NCI-H510A (cell line): ENCODE data around the gene CPSF3.

Source experiments
- DNase-seq: peaks from one replicate; lab custom pipeline; 2025; lab: John Stamatoyannopoulos, UW

The CPSF3 gene

DNA sequence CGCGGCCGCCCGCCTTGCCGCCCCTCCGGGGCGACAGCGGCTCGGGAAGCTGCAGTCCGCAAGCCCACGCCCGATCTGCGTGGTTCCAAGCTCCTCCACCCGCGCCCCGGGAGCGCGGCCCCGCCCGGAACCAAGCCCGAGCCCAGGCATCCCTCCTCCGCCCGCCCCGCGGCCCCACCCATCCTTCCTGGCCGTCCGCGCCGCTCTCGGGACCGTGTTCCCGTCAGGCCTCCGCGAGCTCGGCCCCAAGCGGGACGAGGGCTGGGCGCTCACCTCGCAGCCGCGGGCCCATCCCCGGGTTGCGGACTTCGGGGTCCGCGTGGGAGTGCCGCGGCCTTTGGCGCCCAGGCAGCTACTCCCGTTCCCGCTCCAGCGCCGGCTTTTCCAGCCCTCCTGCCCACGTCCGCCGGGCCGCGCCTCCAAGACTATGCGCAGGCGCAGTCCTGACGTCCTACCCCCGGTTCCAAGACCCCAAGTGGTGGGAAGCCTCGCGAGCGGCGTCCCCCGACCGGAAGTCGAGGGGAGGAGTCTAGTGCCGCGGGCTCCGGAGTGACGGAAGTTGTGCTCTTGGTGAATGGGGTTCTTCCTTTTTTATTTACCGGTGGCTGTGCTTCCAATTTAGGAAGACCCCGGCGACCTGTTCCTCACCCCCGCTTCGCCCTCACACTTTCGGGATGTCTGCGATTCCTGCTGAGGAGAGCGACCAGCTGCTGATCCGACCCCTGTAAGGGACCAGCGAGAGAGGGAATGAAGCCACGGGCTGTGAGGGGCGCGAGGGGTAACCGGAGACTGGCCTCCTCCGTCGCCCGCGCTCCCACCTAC, at the start of gene CPSF3, which contains the start of gene ITGB1BP1:
TSS of gene CPSF3 (plus strand) at position 555 of the 822 bp plus-strand sequence. CDS start at position 675, 120 bp downstream.
TSS of gene ITGB1BP1 (minus strand) at position 429 of the 822 bp plus-strand sequence. CDS start 4,831 bp downstream, outside the sequence.
- peak; percentile 94 for DNase-seq

DNA sequence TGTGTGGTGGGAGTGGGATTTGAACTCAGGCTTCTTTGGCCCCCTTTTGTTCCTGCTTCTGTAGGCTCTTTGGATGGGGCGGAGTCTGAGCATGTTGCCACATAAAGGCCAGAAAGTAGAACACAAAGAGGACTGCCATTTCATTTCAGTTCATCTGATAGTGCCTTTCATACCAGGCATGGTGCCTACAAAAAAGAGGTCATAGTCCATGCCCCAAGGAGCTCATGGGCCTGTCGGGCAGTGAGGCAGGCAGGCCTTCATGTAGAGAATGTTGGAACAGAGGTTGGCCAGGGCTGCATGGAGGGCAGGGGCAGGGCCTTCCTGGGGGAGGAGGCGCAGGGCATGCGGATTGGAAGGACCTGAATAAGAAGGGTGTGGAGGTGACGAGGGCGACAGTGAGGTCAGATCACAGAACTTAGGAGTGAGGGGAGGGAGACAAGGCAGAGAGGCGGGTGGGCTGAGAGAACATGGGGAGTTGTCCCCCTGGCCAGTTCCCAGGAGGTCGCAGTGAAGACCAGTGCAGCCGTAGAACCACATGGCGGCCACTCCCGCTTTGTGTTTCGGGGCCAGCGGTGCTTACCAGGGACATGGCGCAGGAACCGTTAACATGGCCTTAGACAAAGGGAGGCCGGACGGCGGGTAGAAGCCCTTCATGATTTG, 49.3 kb upstream of the CPSF3 start:
- DNase-seq = no peak

DNA sequence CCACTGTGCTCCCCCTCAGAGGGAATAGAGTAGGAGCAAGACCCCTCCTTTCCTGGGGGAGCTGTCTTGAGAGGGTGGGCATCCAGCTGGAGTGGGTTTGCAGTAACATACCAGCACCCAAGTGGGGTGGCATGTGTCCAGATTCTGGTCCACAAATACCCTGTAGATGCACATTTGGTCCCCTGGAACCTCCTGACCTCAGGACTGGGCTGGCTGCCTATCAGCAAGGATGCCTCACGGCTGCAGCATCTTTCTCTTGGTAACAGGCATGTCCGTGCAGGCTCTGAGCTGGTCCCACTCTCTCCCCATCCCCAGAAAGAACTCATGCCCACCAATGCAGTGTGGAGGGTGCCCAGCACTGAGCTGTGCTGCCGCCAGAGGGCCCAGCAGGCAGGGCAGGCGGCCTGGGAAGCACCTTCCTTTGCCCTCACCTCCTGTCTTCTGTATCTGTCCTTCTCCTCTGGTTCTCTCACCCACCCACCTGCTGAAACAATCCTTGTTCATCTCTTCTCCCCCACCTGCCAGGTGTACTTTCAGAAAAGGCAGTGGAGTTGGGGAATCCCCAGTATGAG, 47.5 kb upstream of the CPSF3 start:
- DNase-seq = no peak

DNA sequence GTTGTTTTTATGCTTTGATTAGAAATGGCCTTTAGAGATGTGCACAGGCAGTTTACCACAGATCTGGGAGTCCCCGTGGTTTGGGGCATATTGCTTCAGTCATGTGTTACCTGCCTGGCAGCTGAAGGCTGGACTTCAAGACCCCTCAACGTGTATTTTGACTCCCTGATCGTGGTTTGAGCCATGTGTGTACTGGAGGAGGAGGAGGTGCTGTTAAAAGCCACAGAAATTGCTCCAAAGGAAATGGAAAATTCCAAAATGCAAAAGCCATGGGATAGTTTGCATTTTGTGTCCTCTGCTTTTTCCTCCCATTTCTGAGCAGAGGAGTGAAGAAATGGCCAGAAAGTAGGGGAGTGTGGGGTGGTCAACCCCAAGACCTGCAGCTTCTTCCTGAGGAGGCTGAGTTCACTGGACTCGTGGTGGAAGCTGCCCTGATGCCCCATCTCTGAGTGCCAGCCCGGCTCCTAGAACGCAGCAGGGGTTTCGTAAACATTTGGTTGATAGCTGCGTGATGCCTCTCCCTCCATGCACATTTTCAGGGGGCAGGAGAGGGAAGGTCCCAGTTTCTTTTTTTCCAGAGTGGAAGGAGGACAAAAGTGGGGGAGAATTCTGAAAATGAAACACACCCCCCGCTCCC, 45.9 kb upstream of the CPSF3 start:
- no peak for DNase-seq

DNA sequence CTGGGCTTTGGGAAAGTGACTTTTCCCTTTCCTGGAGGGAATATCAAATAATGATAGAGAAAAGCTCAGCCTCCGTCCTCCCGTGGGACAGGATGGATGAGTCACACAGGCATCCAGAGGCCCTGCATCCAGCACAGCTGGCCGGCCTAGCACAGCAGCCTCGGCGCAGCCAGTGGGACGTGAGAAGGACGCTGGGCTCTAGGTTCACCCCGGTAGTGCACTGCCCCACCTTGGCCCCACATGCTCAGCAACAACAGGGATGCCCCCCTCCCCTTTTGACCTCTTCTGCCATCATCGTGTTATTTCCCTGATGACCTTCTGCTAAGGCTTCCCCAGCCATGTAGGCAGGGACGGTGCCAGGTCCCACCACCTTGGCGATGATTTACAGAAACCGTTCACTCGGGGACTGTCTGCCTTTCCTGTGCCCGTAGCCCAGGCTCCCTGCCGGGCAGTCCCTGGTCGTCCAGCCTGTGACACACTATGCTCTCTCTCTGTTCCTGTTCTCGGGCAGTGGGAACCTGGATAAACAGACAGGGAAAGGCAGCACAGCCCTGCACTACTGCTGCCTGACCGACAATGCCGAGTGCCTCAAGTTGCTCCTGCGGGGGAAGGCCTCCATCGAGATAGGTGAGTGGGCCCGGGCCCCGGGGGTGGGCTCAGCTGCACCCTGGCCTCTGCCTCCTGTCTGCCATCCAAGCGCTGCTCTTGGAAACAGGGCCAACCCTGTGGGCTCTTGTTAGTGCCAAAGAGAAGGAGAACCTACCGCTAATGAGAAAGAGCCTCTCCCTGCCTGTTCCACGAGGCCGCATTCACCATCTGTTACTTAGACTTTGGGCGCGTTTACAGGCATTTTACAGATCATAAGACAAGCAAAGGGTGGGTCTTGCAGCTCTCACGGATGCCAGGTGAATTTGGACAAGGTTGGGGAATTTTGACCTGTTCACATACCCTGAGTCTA, 44.7 kb upstream of the CPSF3 start:
- no peak for DNase-seq

DNA sequence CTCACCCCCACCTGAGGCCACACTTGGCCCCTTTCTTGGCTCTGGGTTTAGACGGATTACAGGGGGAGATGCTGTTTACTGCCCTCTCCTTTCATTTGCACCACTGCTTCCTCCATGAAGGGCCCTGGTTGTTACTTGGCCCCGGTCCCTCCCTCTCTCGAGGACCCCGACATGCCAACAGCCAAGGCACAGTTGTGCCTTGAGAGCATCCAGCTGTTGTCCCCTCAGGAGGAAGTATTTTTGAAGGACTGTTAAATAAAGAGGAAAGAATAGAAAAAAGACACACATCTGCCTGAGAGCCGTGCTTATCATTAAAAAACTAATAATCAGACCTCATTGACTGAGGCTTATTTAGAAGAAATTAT, 44.1 kb upstream of the CPSF3 start:
- DNase-seq = no peak

DNA sequence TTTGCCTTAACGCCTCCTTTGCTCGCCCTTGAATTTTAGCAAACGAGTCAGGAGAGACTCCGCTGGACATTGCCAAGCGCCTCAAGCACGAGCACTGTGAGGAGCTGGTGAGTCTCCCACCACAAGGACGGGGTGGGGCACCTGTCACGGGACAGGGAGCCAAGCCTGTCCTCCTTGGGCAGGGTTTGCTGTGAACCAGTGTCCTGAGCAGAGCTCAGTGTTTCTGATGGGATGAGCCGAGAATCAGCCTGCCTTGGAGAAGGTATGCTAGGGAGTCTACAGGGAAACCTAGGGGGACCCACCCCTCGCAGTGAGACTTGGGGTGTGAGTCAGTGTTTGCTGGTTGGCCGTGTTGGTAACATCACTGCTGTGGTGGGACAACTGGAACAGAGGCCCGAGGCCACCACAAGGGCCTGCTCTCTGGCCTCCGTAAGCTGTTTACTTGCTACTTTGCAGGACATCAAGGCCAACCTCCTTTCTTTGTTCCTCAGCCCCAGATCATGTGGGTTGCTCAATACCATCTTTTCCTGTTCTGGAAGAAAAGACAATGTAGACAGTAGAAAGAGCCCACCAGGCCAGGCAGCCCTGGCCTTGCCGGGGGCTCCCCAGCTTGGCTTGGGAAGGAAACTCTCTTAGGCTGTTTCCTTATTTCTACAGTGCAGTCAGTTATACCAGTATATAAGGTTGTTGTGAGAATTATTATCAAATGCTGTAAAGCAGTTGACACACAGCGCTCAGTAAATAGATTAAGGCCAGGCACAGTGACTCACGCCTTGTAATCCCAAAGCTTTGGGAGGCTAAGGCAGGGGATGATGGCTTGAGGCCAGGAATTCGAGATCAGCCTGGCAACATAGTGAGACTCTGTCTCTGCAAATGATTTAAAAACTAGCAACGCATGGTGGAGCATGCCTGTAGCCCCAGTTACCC, 42.5 kb upstream of the CPSF3 start:
- no peak for DNase-seq

DNA sequence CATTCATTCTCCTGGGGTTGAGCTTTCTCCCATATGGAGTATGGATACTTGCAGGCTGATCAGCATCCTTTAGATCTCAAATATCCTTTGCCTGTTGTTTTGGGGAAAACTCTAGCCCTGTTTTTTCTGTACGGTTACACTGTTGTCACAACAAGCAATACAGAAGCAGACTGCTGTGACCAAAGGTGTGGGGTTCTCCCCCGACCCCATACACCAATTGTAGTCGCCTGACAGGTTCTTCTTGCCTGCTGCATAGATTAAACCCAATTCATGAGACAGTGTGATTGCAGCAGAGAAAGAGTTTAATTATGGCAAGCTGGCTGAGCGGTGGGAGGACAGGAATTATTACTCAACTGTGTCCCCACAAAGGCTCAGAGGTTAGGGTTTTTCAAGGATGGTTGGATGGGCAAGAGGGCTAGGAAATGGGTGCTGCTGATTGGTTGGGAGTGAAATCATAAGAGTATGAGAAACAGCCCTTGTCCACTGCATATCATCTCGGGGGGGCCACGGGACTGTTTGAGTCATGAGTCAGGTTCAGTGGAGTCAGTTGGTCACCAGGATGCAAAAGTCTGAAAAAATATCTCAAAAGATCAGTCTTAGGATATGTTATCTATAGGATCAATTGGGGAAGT, 40.7 kb upstream of the CPSF3 start:
- DNase-seq = no peak

DNA sequence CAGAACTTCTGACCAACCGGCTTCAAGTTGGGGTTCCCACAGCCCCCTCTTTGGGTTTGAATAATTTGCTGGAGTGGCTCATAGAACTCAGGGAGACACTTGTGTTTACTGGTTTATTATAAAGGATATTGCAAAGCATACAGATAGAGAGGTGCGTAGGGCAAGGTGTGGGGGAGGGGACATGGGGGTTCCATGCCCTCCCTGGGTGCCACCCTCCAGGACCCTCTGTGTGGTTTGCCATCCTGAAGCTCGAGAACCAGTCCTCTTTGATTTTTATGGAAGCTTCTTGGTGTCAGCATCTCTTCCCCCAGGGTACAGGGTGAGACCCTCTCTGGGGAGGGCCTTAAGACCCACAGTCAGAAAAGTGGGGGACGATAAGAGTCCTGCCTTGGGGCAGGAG, 38.9 kb upstream of the CPSF3 start:
- DNase-seq = no peak

DNA sequence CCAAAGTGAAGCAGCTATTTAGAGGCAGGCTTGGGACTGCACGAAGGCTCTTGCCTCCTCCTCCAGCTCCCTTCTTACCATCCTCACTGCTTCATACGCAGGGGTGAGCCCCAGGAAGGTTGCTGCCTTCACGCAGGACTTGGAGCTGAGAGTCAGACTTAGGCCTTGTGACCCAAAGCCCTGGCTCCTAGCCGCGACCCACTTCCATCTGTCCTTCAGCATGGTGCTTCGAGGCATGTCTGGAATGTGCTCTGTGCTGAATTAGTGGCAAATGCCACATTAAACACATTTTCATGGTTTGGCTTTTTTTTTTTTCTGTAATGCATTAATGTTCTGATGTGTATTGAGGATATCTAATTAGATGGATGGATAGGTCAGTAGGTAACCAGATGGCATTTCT, 37.6 kb upstream of the CPSF3 start:
- no peak for DNase-seq

DNA sequence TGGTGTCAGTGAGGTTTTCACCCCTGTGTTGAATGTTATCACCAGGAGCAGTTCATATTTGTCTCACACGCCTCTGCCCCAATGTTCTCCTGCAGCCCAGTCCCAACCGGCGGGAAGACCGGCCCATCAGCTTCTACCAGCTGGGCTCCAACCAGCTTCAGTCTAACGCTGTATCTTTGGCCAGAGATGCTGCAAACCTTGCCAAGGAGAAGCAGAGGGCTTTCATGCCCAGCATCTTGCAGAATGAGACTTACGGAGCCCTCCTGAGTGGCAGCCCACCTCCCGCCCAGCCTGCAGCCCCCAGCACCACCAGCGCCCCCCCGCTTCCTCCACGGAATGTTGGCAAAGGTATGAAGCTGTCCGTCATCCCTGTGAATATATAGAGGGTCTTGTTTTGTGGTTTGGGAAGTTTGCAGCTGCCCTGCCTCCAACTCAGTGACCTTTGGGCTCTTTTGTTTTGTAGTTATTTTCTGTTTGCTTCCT, 35.2 kb upstream of the CPSF3 start:
- DNase-seq = no peak

DNA sequence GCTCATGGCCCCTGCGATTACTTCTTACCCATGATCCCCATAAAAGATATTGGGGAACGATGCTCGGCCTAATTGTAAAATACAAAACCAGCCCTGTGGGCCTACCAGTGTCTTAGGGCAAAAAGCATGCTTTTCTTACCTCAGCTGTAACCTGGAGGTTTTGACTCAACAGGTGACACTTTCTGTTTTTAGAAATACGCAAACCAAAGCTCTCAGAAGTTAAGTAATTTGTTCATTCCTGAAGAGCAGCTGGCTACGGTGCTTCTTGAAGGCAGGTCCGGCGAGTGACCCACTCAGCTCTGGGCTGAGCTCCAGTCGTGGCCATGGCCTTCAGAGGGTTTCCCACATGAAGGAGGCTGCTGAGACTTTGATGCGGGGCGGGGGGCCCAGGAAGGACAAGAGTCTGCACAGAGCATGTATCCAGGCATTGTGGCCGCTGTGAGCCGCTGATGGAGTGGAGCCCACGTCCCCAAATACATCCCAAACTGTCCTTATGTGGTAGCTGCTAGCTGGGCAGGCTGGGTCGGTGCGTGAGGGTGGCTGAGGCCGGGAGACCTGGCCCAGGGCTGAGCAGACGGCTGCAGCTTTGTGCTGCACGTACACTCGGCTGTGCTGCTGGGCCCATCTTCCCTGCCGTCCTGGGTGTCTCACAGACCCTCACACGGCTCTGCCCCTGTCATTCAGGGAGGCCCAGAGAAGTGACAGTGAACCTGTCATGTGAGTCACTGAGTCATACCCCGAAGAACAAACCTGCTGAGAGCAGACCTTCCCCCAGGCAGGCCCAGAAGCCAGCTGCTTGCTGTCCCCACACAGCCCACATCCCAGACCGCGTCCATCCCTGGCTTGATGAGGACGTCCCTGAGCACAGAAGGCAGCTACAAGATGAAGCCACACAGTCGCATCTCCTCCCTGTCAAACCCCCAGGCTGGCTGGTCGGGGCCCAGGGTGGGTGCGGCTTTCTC, 34.2 kb upstream of the CPSF3 start:
- no peak for DNase-seq

DNA sequence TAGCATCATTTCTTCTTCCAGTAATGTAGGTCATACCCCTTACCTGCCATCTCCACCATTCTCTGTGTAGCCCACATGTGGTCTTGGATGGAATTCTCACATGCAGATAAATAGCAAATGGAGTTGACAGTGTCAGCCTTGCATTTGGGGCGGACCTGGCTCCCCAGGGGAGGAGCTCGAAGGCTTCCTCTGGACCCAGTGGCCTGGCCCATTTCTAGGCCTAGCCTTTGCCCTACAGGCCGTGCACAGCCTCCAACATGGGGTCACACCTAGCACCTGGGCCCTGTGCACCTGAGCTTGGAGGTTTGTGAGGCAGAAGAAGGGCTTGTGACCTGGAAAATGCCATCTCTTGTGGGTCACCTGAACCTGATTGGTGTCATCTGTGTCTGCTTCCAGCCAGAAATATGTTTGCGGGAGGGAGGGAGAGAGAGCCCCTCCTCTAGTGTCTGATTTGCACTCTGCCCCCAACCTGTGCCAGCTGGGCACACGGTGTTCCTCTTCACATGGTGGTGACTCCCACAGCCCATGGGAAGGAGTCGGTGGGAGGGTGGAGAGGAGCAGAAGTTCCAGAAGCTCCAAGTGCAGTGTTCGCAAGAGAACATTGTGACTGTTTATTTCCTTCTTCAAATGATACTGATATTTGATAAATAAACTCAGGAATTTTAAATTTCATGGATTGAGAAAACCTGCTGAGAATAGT, 33.2 kb upstream of the CPSF3 start:
- DNase-seq = no peak

DNA sequence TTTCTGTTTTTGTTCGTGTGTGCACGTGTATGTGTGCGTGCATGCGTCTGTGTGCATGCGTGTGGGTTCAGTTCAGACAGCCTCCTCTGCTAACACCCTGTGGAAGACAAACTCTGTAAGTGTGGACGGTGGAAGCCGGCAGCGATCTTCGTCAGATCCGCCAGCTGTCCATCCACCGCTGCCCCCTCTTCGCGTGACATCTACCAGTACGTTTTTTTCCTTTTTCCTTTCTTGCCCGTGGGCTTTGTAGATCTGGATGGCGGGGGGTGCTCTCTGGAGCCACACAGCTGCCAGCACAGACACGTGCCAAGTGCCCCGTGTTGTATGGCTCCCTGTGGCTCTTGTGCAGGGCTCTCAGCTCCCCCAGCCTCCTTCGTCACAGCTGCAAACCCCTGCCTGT, 32.5 kb upstream of the CPSF3 start:
- no peak for DNase-seq

DNA sequence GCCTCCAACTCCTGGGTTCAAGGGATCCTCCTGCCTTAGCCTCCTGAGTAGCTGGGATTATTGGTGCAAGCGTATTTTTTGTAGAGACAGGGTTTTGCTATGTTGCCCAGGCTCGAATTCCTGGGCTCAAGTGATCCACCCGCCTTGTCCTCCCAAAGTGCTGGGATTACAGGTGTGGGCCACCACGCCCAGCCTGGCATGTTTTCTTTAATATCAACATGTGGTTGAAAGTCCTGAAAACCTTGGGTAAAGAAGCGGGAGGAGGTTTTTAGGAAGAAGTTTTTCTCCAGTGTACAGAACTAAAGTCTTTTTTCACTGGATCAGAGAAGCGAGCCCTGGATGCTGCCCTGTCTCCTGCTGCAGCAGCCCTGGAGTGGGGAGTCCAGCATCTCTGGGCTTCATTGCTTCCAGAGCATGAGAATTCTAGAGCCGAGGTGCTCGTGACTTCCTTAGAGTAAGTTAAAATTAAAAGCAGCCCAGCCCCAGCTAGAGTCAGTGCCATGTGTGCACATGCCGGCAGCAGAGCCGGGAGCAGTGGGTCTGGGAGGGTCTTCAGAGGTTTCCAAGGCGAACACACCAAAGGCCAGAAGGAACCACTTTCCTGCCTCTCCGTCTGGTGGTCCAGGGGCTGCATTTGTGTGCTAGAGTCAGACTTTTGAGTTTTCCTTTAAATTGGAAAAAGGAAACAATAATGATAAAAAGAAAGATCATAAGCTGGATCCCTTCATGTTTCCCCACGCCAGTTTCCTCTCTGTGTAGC, 31.3 kb upstream of the CPSF3 start:
- DNase-seq = no peak

DNA sequence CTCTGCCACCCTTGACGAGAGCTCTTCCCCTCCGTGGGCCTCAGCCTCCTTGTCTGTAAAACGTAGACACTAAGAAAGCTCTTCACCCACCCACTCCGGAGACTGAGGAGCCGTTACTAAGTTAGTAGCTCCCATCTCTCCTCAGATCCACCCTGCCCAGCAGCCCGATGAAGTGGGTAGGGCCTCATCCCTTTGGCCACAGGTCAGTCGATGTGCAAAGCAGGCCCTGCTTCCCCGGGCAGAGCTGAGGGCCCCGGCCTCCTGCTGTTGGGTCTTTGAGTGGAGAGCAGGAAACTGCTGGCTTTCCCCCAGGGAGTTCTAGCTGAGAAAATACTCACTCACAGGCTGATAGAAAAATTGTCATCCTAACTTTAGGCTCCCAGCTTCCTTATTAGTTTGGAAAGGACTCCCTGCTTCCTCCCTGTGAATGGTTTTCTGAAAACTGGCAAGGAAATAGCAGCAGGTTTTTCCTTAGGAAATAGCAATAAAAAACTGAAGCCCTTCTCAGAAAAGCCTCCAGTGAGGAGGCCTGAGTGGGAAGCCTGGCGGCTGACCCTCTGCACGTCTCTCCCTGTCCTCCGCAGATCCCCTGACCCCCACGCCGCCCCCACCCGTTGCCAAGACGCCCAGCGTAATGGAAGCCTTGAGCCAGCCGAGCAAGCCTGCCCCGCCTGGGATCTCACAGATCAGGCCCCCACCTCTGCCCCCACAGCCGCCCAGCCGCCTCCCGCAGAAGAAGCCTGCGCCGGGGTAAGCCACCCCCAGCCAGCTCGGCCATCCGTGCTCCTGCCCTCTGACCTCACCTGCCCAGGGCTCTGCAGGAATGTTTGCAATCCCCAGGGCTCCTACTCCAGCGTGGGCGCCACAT, 30.3 kb upstream of the CPSF3 start:
- no peak for DNase-seq
